Fibroblast of skin of scalp (primary cell): ENCODE measurements around the gene LAMB3. TPM values are rescaled to one million over a fixed set of nuclear protein-coding genes. Genes with fewer than 3 reads are reported as not detected.
"Not testable (repeated sequence)": the region's sequence is repeated elsewhere in the genome, so short reads cannot be mapped to it uniquely, and the experiment has no call there.

Experiments used
- DNase-seq: peaks from one replicate; pipeline ENCODE4 v3.0.0-alpha.2; 2013
- polyA plus RNA-seq, 2 experiments: library from polyadenylated mRNA; unstranded; fragments of 120-200 nt; gene quantifications; one replicate each; pipeline ENCODE4 v1.2.1, GENCODE V29; 2013; ENCODE audit not compliant: insufficient read length in 2 of 2

Gene LAMB3
- polyA plus RNA-seq (2013, experiment 1 of 2; ENCODE audit: insufficient read length): 1.1 TPM
- 1.1 TPM for polyA plus RNA-seq (2013, experiment 2 of 2; ENCODE audit: insufficient read length)

GRCh38 chr1:209652121-209652735 is at the start of gene LAMB3:
Gene LAMB3 (minus strand): TSS chr1:209652425. CDS start chr1:209650944, 1,481 bp downstream.
- no peak for DNase-seq

GRCh38 chr1:209700686-209701085 is 48.5 kb upstream of the LAMB3 start:
- DNase-seq: not testable (repeated sequence)

GRCh38 chr1:209697126-209697525 is 44.9 kb upstream of the LAMB3 start:
- DNase-seq: no peak

GRCh38 chr1:209696673-209697072 is 44.4 kb upstream of the LAMB3 start:
- DNase-seq: no peak

GRCh38 chr1:209692745-209693504 is 40.7 kb upstream of the LAMB3 start:
- DNase-seq: peak; percentile 82

GRCh38 chr1:209692296-209692695 is 40.1 kb upstream of the LAMB3 start:
- DNase-seq: no peak

- no peak for DNase-seq
These were observed 39.0 kb upstream of the LAMB3 start for GRCh38 chr1:209691237-209691636.

GRCh38 chr1:209689477-209689876 is 37.3 kb upstream of the LAMB3 start:
- DNase-seq: no peak

GRCh38 chr1:209688746-209689234 is 36.6 kb upstream of the LAMB3 start:
- DNase-seq: peak; percentile 80

- DNase-seq: no peak
These were observed 34.1 kb upstream of the LAMB3 start for GRCh38 chr1:209686322-209686721.

- DNase-seq: no peak
These were observed 33.6 kb upstream of the LAMB3 start for GRCh38 chr1:209685821-209686220.

- DNase-seq: no peak
These were observed 26.8 kb upstream of the LAMB3 start for GRCh38 chr1:209678981-209679539.

- DNase-seq: peak; percentile 23
These were observed 23.4 kb upstream of the LAMB3 start for GRCh38 chr1:209675565-209676154.

- DNase-seq: peak; percentile 36
These were observed 22.8 kb upstream of the LAMB3 start, which contains the start of gene G0S2 for GRCh38 chr1:209674957-209675564. Gene G0S2 (plus strand): TSS chr1:209675412. CDS start chr1:209675685, 273 bp downstream.

GRCh38 chr1:209673631-209674417 is 21.6 kb upstream of the LAMB3 start:
- peak; percentile 26 for DNase-seq

GRCh38 chr1:209672705-209673630 is 20.7 kb upstream of the LAMB3 start:
- no peak for DNase-seq

GRCh38 chr1:209670441-209671082 is 18.3 kb upstream of the LAMB3 start:
- no peak for DNase-seq

GRCh38 chr1:209667708-209668107 is 15.5 kb upstream of the LAMB3 start:
- DNase-seq: no peak

GRCh38 chr1:209667103-209667502 is 14.9 kb upstream of the LAMB3 start:
- no peak for DNase-seq

GRCh38 chr1:209662879-209663327 is 10.7 kb upstream of the LAMB3 start:
- DNase-seq: no peak
